Brain pericyte (primary cell): ENCODE results near the gene PTPRS.

Experiments
- DNase-seq: peaks from one replicate; pipeline ENCODE4 v3.0.0-alpha.2; 2012; ENCODE audit warnings: low read depth, low spot score

Gene PTPRS

DNA sequence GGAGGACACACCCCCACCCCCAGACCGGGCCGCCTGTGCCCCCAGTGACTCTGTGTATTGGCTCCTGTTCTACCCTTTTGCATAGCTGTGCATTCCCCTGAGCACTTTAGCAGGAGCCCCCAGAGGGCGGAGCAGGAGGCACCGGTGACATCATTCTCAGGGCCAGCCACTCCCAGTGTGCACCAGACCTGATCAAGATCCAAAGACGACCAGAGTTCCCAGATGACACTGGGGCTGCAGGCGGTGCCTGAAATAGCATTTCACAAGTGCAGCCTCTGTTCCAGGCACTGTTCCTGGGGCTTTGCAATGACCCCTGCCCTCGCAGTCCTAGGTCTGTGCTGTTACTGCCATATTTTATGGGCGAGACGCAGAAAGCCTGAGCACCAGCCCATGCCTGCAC is 14.5 kb upstream of the PTPRS start:
- DNase-seq, result no peak

DNA sequence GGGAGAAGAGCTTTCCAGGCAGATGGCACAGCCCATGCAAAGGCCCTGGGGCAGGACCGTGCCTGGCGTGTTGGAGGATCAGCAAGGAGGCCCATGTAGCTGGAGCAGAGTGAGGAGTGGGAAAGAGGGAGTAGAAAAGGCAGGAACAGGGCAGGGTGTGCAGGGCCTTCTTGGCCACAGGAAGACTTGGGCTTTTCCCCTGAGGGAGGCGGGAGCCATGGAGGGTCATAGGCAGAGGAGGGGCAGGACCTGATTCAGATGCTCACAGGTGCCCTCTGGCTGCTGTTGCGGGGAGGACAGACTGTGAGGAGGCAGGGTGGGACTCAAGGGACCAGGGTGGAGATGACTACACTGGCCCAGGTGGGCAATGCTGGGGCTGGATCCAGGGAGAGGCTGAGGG is 13.8 kb upstream of the PTPRS start:
- DNase-seq, result no peak

DNA sequence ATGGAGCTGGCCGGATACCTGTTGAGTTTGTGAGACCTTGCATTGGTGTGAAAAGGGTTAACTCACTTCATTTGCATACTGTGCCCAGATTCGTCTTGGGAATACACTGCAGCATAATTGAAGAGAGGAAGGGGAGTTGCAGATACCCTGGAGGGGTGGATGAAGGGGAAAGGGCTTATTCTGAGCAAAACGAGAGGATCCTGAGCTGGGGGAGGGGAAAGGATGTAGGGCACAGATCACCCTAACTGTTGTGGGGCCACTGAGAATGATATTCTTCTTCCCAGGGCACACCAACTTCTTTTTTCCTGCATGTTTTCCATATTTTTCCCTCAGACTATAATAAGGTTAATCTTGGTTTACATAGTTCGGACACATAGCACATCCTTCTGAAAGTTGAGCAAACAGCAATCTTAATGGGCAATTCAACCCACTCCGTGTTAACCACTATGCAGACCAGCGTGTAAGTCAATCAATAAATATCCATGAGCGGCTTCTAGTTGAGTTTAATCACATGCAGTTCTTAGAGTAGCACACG is 11.7 kb upstream of the PTPRS start:
- no peak for DNase-seq

DNA sequence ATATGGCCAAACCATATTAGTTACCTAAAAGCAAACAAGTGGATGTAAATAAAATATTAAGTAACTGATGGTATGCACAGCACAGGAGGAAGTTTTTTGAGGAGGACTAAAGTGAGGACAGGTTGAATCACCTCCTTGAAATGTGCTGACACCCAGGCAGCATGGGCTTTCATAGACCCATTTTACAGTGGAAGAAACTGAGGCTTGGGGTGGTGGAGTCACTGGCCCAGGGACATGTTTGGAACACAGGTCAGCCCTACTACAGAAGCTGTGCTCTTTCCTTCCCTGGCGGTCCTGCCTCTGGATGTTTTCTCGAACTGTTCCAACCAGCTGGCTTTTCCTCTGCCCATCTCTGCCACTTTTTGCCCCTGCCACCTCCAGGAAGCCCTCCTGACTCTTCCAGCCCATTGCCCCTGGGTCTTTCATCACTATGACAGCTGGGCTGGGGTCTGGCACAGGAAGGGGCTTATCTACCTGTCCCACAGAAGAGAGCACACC is 11.2 kb upstream of the PTPRS start:
- no peak for DNase-seq

DNA sequence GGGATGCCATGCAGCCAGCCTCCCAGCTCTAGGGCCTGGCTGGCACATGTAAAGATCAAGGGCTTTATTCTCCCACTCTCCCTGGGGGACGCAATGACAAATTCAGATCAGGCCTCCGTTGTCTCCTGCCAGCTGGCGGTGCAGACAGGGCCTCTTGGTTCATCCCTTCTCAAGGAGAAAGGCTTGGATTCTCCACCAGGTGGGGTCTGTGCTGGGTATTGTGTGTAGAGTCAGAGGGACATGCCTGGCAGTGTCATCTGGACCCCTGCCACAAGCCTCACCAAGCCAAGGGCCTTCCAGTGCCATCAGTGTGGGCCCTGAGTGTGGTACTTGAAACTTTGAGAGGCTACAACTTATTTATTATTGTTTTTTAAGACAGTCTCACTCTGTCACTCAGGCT is 8.4 kb upstream of the PTPRS start:
- no peak for DNase-seq

DNA sequence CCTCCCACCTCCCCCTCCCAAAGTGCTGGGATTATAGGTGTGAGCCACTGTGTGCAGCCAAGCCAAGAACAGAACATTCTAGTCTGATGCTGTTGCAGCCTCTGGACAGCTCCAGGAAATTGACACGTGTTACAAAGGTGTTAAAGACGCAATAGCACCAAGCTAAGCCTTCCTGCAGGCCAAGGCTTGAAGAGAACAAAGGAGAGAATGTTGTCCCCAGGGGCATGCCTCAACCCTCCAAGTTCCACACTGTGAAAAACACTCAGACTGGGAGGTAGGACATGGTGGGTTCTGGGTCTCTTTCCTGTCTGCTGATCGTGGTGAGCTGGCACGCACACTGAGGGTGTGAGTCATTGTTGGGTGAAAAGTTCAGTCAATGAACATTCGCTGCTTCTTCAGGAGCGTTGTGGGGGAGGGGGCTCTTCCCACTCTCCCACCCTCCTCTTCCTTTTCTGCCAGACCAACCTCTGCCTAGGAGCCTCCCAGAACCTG is 5.3 kb upstream of the PTPRS start:
- DNase-seq, result peak; percentile 29

DNA sequence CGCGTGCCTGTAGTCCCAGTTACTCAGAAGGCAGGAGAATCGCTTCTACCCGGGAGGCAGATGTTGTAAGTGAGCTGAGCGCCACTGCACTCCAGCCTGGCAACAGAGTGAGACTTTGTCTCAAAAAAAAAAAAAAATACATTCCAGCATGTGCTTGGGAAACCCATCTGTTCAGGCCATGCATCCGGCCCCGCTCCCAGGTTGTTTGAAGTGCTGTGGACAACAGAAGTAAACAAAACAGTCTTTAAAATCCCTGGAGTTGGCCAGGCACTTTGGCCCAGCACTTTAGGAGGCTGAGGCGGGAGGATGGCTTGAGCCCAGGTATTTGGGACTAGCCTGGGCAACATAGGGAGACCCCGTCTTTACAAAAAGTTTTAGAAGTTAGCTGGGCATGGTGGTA is 3.2 kb upstream of the PTPRS start:
- no peak for DNase-seq

DNA sequence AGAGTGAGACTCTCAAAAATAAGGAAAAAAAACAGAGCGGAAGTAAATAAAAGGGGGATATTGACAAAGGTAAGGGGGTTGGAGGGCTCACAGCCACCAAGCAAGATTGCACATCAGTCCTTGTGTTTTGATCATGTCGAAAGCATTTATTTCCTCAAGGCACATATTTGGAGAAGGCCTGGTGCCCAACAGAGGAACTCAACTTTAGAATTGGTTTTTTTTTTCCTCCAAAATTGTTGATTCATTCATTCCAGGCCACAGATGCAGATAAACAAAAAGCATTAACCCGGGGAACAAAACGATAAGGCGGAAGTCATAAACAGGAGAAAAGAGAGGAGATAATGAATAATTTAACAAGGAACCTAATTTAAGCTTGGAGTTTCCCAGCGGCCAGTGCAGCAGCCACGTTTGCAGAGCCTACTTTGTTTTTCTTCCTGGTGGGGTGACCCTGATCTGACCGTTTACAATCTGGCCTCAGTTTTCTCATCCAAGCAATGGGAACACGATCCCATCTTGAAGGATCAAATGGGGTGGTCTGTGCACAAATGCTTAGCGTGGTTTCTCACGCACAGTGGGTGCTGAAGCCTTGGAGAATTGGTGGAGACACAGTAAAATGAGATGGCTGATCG is 2.1 kb upstream of the PTPRS start:
- DNase-seq, result no peak

DNA sequence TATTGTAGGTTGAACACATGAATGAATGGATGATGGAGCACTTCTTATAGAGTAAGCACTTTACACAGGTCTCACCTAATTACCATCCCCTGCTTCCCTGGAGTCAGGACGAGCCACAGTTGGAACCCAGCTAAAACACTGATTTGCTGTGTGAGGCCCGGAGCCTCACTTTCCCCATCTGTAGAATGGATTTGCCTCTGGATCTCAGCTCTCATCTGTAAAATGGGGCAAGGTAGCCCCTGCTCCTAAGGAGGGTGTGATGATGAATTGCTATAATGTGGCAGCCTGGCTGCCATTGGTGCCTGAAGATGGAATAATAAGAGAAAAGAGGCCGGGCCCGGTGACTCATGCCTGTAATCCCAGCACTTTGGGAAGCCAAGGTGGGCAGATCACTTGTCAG is 1.4 kb upstream of the PTPRS start:
- DNase-seq, result no peak

DNA sequence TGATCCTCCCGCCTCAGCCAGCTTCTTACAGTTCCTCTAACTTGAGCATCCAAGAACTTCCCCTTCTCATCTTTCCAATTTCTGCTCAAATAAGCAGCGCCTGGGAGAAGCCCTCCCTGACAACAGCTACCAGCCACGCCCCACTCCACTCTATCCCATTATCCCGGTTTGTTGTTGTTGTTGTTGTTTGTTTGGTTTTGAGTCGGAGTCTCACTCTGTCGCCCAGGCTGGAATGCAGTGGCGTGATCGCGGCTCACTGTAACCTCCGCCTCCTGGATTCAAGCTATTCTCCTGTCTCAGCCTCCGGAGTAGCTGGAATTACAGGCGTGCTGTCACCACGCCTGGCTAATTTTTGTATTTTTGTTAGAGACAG is 822 bp upstream of the PTPRS start:
- DNase-seq, result no peak

DNA sequence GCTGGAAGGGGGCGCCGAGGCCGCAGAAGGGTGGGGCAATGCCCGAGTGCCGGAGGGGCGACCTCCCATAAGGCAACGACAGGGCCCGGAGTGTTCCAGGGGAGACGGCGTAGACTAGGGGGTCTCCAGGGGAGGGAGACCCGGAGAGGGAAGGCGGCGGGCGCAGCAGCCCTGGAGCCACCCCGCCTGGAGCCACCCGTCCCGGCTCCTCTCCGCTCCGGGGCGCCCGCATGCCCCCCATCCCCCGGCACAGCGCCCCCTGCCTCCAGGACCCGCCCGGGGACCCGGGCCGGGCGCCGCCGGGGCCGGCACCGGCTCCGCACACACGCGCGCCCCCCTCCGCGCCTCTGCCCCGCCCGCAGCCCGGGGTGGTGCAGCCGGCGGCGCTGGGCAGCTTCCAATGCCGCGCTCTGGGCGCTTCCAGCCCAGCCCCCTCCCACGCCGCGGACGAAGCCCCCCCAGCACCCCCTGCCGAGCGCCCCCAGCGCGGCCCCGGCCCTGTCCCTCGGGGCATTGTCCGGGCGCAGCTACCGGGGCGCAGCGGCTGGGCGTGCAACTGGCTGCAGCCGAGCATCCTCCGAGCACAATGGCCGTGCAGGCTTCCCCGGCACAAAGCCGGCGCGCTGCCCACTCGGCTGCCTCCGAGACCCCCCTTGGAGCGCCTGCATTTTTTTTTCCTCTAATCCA is 519 bp downstream of the PTPRS start:
- DNase-seq, result no peak

DNA sequence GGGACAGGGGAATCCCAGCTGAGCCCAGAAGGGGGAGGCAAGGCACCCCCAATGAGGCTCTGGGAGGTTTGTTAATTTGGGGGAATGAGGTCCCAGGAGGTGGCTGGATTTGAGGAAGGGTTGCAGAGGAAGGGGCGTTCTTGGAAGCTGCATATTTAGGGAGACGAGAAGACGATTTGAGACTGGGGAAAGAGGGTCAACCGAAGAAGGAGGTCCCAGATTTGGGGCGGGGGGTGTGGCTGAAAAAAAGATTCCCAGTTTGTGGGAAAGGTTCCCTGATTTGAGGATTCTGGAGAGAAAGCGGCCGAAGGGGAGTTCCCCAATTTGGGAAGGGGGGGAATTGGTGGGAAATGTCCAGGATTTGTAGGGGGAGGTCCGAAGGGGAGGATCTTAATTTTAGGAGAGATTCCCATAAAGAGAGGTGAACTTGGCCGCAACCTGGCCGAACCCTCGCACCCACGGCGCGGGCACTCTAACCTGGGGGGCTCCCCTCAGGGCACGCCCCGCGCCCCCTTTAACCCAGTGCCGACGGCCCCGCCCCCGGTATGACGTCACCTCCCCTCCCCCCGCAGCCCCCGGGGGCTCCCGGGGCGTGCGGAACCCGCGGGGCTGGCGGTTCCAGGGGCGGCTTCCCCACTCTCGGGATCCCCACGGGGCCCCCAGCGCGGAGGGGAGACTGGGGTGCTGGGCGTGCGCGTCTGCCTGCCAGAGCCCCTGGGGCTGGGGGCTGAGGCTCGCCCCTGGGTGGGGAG is 1.2 kb downstream of the PTPRS start:
- no peak for DNase-seq

DNA sequence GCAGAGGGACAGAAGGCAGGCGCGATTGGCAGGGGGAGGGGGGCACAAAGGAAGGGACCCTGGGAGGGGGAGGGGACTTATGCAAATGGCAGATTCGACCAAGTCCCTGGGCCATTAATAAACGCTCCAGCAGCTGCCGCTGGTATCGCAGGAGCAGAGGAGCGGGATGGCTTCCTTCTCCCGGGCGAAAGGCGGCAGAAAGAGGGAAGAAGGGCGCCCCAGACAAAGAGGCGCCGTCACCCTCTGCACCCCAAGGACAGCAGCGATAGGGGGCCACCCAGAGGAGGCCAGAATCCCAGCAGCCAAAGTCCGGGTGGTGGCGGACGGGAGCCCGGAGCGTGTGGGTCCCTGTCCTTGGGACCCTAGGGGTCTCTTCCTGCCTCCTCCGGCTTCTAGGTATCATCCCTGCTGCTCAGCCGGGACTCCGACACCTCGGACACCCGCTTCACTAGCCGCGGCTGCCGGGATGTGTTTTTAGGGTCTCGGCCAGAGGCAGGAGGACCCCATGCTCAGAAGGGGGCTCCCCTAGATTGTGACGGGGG is 1.9 kb downstream of the PTPRS start:
- DNase-seq, result no peak

DNA sequence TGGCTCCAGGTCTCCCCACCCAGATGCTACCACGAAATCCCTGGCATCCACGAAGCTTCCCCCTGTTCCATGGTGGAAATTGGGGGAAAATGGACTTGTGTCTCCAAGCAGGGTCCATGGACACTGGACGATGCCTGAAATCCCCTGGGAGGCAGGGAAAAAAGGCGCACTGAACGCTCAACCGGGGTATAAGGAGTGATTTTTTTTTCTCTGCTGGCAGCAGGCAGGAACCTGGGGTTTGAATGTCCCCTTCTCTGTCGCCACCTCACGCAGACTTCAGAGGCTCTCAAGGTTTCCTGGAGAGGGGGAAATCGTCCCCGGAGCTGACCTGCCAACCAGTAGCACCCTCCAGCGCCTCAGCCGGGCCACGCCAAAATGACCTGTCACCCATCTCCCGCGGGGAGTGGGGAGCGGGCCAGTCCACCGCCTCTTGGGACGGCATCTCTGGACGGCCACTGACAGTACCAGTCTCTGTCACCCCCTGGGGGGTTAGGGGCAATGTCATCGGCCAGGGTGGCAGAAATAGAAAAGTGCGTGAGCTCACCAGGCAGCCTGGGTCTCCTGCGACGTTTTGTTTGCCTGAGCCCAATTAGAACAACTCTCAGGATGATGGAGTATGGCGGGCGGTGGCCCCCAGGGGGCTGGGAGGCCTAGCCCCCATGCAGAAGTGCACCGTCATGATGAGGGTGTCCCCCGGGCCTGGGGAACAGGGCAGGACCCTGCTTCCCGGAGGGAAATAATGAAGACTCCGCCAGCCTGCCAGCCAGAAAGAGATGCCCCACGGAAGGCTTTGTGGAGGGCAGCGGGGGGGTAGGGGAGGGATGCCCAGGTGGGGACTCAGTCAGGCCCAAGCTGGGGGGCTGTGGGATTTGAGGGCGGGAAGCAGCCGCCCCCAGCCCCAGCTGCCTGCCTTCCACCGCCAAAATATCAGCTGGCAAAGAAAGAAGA is 2.6 kb downstream of the PTPRS start:
- no peak for DNase-seq

DNA sequence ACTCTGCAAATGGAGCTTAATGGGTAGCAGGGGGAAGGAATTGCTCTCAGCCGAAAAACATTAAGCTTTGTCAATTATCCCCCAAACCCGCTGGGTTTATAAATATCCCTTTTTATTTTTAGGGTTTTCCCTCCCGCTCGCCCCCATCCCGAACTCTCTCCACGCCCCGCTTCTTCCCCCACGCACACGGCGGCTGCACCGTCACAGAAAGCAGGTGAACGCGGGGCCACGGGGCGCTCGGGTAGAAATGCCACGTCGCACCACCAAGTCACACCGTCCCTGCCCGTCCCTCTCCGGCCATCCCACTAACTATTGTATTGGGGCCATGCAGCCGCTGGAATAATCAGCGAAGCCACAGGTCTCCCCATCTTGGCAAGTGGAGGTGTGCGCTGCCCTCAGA is 3.5 kb downstream of the PTPRS start:
- DNase-seq, result no peak

DNA sequence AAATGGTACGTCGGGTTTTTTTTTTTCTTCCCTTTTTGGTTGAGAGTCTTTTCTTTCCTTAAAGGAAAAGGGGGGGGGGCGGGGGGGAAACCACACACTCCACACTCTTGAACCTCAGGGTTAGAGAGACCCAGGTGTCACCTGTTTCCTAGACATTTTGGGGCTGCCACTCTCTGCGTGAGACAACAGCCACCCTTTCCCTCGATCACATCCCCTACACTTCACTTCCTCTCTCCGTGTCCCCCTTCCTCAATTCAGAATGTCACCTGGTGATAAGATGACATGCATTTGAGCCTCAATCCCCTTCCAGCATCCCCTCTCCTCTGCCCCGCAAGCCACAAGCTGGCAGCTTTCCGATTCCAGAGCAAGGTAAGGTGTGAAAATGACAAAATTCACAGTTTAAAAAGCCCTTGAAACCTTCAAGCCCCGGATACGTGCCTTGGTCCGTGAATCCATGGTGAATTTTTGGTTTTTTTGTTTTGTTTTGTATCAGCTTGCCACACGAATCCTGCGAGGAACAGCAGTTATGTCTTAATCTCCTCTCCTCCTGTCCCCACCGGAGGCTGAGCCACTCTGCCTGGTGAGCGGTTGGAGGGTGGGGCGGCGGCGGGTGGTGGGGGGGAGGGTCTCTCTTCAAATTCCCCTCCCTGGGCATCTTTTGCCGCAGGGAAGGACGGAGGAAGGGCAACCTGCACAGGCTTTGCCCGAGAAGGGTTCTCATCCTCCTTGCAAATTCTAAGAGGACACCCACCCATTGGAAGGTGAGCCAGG is 4.2 kb downstream of the PTPRS start:
- no peak for DNase-seq

DNA sequence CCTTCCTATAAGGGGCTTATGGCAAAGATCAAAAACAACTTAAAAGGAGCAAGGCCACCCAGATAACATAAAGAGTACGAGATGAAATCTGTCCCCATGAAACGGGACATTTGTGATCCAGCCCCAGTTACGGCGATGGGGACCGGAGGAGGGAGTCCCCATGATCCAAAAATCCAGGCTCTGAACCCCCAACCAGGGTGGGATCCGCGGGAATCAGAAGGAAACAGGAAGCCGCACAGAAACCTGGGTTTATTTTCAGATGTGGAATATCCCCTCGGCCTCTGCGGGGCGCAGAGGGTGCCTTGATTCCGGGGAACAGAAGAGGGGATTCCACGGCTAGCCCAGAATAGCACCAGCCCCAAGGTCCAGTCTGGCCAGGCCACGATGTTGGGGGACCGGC is 5.0 kb downstream of the PTPRS start:
- DNase-seq, result no peak

DNA sequence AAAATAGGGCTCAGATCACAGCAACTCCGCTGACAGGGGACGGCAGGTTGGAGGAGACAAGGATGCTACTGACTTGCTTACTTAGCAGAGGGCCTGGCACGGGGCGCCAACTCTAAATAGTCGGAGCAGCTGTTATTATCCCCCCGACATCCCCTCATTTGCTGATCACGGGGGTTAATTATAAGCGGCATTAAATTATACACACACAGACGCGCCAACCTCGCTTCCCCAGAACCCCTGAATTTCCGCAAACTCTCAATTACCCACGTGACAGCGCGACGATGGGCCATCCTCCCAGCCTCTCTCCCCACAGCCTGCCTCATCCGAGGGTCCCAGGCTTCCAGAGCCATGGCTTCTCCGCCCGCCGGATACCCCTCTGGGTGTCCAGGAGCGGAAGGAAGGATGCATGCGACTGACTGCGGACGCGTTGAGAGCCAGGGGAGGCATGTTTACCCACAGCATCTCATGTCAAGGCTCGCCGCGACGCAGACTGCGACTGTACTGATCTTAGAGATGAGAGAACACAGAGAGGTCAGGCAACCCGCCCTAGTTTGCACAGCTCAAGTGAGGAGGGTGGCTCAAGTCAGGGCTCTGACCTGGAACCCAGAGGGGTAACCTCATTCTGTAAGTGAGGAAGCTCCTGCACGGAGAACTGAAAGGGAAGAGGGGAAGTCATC is 5.7 kb downstream of the PTPRS start:
- DNase-seq, result no peak

DNA sequence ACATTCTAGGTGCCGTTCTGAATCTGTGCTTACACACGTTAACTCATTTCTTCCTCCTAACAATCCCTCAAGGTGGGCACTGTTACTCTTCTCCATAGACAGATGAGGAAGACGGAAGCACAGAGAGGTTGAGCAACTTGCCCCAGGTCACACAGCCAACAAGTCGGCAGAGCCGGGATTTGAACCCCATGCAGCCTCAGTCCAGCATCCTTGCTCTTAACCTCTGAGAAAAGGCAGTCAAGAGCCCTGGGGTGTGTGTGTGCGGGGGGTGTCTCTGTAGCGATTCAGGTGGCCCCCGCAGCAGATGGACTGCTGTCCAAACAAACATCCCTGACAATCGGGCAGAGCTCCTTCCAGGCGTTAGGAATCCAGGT is 6.3 kb downstream of the PTPRS start:
- DNase-seq, result no peak
